AG04450 (cell line): ENCODE data around the gene LYPLA2. TPM values are rescaled to one million over a fixed set of nuclear protein-coding genes. Genes with fewer than 3 reads are reported as not detected.

Experiments used
- CTCF ChIA-PET: fragments of 300-600, 350-600 bp; formaldehyde crosslinking; extraction: SDS; loops from one replicate; lab custom pipeline; 2022; ENCODE audit warnings: antibody characterized with exemption, inconsistent platforms; lab: Charles Lee
- POLR2A ChIA-PET: fragments of 350-600 bp; formaldehyde crosslinking; extraction: SDS; loops from one replicate; lab custom pipeline; 2021; ENCODE audit warnings: antibody characterized with exemption, inconsistent platforms; lab: Yijun Ruan, JAX
- DNase-seq: peaks from one replicate; pipeline ENCODE4 v3.0.0-alpha.2; 2011; ENCODE audit warnings: low read depth, low spot score
- H3K27ac ChIP-seq: one replicate; pipeline ENCODE4 v1.5.1; 2012; ENCODE audit warnings: low read depth, low read length, control low read depth
- H3K27me3 ChIP-seq: one replicate; pipeline ENCODE4 v1.6.0; 2012; ENCODE audit warnings: low read length; ENCODE audit not compliant: control insufficient read depth, insufficient read depth
- H3K4me3 ChIP-seq: 2 replicates; pipeline ENCODE4 v1.5.1; 2011; ENCODE audit warnings: mild to moderate bottlenecking, low read depth, low read length, control low read depth
- H3K9me3 ChIP-seq: 2 replicates; pipeline ENCODE4 v1.5.1; 2012; ENCODE audit warnings: low read length; ENCODE audit not compliant: control insufficient read depth, insufficient read depth
- polyA plus RNA-seq: library from polyadenylated mRNA; depleted of rRNA; stranded (reverse); fragments of >200 nt; gene quantifications from 2 replicates; pipeline ENCODE4 v1.2.3, GENCODE V29; 2011
- TF ChIP-seq, protein P1 (sequence below): IDR thresholded peaks from 2 replicates; pipeline ENCODE4 v1.5.1; 2011; ENCODE audit warnings: low read depth, low read length, control low read depth, inconsistent platforms

The LYPLA2 gene
- polyA plus RNA-seq, 1 experiment = 27.1 TPM

DNA sequence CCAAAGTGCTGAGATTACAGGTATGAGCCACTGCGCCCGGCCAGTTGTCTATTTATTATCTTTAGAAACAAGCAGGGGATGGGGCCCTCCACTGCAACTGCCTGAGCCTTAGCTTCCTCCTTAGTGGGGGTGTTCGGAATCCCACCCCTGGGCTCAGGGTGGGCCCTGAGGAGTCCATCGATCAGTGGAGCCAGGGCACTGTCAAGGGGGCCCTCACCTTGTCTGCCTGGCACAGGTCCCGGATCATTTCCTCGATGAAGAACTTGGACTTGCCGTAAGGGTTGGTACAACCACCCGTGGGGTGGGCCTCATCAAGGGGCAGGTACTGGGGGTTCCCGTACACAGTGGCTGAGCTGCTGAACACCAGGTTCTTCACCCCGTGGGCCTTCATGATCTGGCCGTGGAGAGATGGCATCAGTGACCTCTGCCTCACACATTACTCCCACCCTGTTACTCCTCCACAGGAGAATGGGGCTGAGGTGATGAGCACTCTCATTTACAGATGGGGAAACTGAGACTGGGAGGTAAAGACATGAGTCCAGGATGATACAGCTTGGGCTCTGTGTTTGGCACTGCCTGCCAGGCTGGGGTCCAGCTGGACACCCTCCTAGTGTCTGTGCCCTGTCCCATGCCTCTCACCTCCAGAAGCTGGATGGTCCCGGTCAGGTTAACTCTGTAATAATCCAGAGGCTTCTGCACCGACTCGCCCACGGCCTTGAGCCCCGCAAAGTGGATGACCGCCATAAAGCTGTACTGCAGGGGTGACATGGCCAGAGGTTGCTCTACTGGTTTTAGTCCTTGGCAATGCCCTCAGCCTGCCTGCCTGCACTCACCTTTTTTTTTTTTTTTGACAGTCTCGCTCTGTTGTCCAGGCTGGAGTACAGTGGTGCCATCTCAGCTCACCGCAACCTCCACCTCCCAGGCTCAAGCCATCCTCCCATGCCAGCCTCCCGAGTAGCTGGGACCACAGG is 6.8 kb downstream of the LYPLA2 start:
- Histone ChIP-seq H3K4me3 (no peak overlapping the region), H3K27me3 (no peaks in the 10 kb centered on the region), H3K27ac (no peak overlapping the region), H3K9me3 (no peaks in the 10 kb centered on the region; the same call in 1 of the 2 replicates)
- POLR2A ChIA-PET = interaction anchor here (0.7 kb wide), 1 partner anchor 28 kb away, joined by 6 read pairs; the partner anchor contains the start of gene HMGCL
- CTCF ChIA-PET = interaction anchor here (1.3 kb wide), 1 partner anchor 26 kb away, joined by 4 read pairs; no protein-coding TSS in a partner anchor
- TF ChIP-seq, protein P1, sequence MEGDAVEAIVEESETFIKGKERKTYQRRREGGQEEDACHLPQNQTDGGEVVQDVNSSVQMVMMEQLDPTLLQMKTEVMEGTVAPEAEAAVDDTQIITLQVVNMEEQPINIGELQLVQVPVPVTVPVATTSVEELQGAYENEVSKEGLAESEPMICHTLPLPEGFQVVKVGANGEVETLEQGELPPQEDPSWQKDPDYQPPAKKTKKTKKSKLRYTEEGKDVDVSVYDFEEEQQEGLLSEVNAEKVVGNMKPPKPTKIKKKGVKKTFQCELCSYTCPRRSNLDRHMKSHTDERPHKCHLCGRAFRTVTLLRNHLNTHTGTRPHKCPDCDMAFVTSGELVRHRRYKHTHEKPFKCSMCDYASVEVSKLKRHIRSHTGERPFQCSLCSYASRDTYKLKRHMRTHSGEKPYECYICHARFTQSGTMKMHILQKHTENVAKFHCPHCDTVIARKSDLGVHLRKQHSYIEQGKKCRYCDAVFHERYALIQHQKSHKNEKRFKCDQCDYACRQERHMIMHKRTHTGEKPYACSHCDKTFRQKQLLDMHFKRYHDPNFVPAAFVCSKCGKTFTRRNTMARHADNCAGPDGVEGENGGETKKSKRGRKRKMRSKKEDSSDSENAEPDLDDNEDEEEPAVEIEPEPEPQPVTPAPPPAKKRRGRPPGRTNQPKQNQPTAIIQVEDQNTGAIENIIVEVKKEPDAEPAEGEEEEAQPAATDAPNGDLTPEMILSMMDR = no peak
- no peak for DNase-seq

DNA sequence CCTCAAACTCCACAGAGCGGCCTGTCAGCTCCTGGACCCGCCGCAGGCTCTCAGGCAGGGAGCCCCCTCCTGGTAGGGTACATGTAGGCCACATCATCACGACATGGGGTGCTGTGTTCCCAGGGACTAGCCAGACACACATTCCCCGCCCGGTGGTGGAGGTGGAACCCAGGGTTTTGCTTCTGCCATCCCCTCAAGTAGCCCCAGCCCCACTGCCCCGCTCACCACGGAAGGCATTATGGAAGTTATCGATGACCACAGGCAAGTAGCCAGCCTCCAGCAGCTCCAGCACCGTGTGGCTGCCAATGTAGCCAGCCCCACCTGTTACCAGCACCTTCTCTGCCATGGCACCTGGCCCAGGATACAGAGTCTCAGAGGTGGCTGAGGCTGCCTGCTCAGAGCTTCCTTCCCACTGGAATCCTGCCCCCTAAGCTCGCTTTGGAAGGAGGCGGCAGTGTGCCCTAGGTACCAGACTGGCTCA is 7.8 kb downstream of the LYPLA2 start:
- Histone ChIP-seq H3K27ac (no peak overlapping the region), H3K4me3 (no peak overlapping the region), H3K9me3 (no peaks in the 10 kb centered on the region; the same call in 1 of the 2 replicates), H3K27me3 (no peaks in the 10 kb centered on the region)
- CTCF ChIA-PET = interaction anchor here (1.3 kb wide), 1 partner anchor 27 kb away, joined by 4 read pairs; no protein-coding TSS in a partner anchor
- TF ChIP-seq, protein P1 = peak; percentile 13; the same call in 1 of the 2 replicates
- DNase-seq = no peak
- POLR2A ChIA-PET = interaction anchor here (1.8 to 2.0 kb wide), 2 partner anchors 8 to 19 kb away, joined by 7 to 8 read pairs; partner anchors contain the start of gene LYPLA2

DNA sequence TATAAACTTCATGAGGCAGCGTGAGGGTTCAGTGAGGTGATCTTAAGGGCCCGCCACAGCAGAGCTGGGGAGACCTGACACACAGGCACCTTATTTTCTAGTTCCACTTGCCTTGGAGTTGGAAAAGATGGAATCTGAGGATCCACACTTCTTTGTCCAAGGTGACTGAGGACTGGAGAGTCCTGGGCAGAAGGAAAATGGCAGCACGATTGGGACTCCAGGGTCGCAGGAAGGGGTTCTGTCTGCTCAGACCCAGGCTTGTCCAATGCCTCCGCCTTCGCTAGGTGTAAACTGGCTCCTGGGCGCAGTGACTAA is 8.3 kb downstream of the LYPLA2 start:
- no peaks in the 10 kb centered on the region; the same call in 1 of the 2 replicates for H3K9me3 ChIP-seq
- H3K4me3 ChIP-seq = peak overlapping the region; percentile 91
- no peak for DNase-seq
- peak overlapping the region; percentile 67 for H3K27ac ChIP-seq
- no peaks in the 10 kb centered on the region for H3K27me3 ChIP-seq
- ChIA-PET POLR2A (interaction anchor here (1.8 to 2.0 kb wide), 2 partner anchors 9 to 19 kb away, joined by 7 to 8 read pairs; partner anchors contain the start of gene LYPLA2), CTCF (interaction anchor here (1.3 kb wide), 1 partner anchor 27 kb away, joined by 4 read pairs; no protein-coding TSS in a partner anchor)
- TF ChIP-seq, protein P1 = no peak

DNA sequence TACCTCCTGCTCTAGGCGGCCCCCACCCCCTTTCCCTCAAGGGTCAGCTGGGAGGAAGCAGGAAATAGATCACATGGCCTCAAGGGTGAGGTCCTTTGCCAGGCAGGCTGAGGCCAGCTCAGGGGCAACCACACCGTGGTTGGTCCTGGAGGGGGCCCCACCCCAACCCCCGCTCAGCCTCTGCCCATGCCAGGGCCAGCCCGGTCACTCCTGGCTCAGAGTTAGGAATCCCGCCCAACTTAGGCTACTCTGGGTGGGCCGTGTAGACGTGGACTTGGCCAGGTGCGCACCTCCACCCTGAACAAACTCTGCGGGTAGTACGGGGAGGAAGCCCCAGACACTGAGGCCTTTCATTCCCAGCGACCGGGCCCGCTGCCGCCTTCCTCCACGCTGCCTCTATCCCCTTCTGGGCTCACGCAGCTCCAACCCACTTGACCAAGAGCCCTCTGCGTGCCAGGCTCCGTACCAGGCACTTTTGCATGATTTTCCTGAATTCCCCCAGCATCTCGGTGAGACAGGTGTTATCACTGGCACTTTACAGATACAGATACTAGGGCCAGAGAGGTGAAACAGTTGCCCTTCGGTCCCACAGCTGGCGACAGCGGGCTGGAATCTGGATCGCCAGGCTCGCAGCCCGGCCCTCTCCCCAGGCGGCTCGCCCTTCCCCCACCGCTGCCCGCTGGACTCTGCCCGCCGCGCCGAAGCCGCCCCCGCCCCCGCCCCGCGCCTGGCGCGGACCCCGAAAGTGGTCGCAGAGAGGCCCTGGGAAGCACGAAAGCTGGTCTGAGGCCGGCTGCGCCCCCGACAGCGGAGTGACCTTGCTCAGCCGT is 8.8 kb downstream of the LYPLA2 start:
- Histone ChIP-seq H3K27ac (peak overlapping the region; percentile 73), H3K4me3 (peak overlapping the region; percentile 91), H3K27me3 (no peaks in the 10 kb centered on the region), H3K9me3 (no peaks in the 10 kb centered on the region; the same call in 1 of the 2 replicates)
- DNase-seq = no peak
- TF ChIP-seq, protein P1 = no peak
- ChIA-PET CTCF (interaction anchor here (1.3 to 2.4 kb wide), 2 partner anchors 10 to 28 kb away, joined by 4 to 7 read pairs; no protein-coding TSS in a partner anchor), POLR2A (interaction anchor here (0.6 to 2.0 kb wide), 4 partner anchors 9 to 618 kb away, joined by 3 to 8 read pairs (median 5); partner anchors contain the start of genes HMGCL and LYPLA2)
